22Rv1 (cell line): ENCODE results near the gene NCOA1.

Source experiments
- H3K27ac ChIP-seq: fragments of 450-650 bp; 2 replicates; pipeline ENCODE4 v1.5.1; 2017
- CTCF ChIP-seq: fragments of 450-650 bp; IDR thresholded peaks from 2 replicates; pipeline ENCODE4 v1.5.1; 2017; ENCODE audit warnings: mild to moderate bottlenecking
- ZFX ChIP-seq: fragments of 450-650 bp; IDR thresholded peaks from 2 replicates; pipeline ENCODE4 v1.6.1; 2017; ENCODE audit warnings: antibody characterized with exemption, borderline replicate concordance

Gene NCOA1

GRCh38 chr2:24512831-24513230 is 21.8 kb downstream of the NCOA1 start:
- TF ChIP-seq CTCF: no peak
- no peak for TF ChIP-seq ZFX
- H3K27ac ChIP-seq: no peak overlapping the region

GRCh38 chr2:24513281-24514071 is 22.4 kb downstream of the NCOA1 start:
- H3K27ac ChIP-seq: no peak overlapping the region
- TF ChIP-seq CTCF: no peak

- no peak for TF ChIP-seq ZFX
- TF ChIP-seq CTCF: no peak
- H3K27ac ChIP-seq: no peak overlapping the region
These were observed 23.8 kb downstream of the NCOA1 start for GRCh38 chr2:24514820-24515219.

- no peak for TF ChIP-seq CTCF
- H3K27ac ChIP-seq: no peak overlapping the region
These were observed 24.3 kb downstream of the NCOA1 start for GRCh38 chr2:24515335-24515734.

GRCh38 chr2:24515831-24516230 is 24.8 kb downstream of the NCOA1 start:
- TF ChIP-seq ZFX (no peak), CTCF (no peak)
- H3K27ac ChIP-seq: no peak overlapping the region

GRCh38 chr2:24517247-24517646 is 26.2 kb downstream of the NCOA1 start:
- H3K27ac ChIP-seq: no peak overlapping the region

GRCh38 chr2:24520175-24520574 is 29.1 kb downstream of the NCOA1 start:
- TF ChIP-seq ZFX (no peak), CTCF (no peak)
- H3K27ac ChIP-seq: no peak overlapping the region

More at GRCh38 chr2:24517247-24517646, 26.2 kb downstream of the NCOA1 start:
- no peak for TF ChIP-seq ZFX
